UCSD-AML1 (cell line): Measurements from ENCODE around the gene HAP1.
"Not testable (repeated sequence)": the region's sequence is repeated elsewhere in the genome, so short reads cannot be mapped to it uniquely, and the experiment has no call there.

Experiments
- DNase-seq: peaks from one replicate; lab custom pipeline; 2025; ENCODE audit not compliant: unreplicated experiment; lab: John Stamatoyannopoulos, UW

The HAP1 gene

GRCh38 chr17:41725134-41725533 lies 9.3 kb downstream of the HAP1 start:
- DNase-seq = no peak

DNA sequence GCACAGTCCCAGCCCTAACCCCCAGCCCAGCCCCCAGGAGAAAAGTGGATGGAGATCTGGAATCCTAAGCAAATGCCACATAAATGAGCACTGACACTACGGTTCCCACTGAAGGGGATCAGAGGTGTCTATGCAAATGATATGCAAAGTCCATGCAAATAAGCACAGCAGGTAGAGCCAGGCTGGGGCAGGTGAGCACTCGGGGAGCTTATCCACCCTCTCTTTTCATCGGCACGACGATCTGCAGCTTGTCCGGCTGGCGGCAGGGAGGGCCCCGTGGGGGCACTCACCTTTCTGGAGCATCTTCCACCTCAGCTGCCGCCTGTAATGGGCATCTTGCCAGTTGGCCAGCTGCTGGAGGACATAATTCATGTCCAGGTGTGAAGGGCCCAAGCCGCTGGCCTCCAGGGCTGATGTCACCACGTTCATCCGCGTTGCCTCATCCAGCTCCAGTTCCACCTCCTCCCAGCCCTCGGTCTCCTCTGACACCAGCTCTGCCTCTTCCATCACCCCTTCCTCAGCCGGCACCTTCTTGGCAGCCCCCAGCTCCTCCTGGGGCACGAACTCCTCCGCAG lies 9.9 kb downstream of the HAP1 start:
- DNase-seq = no peak

DNA sequence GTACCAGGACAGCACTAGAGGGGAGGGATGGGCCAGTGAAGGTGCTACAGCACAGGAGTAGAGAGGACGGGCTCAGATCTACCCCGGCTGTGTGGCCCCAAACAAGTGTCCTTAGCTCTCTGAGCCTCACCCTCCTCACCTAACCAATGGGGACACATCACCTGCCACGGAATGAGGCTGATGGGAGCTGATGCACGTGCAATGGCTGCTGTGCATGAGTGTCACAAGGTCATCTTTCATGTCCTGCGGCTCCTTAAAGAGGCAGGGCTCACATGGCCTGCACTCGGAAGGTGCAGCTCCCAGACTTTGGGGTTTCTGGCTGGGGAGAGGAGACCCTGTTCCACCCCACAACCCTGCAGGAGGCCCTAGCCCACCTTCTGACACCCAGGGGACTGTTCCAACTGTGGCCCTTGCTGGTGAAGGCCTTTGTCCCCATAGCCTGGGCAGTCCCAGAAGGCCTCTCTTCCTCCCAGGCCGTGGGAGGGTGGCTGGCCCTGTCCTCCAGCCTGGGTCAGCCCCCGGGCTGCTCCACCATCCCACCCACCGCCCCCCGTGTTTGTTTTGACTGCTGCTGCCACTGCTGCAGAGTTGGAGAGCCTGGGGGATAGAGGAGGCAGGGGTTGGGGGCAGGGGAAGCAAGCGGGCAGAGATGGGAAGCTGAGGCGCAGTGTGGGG lies 10.5 kb downstream of the HAP1 start:
- no peak for DNase-seq

- DNase-seq = no peak
Observed at GRCh38 chr17:41722231-41722630, 12.2 kb downstream of the HAP1 start.

DNA sequence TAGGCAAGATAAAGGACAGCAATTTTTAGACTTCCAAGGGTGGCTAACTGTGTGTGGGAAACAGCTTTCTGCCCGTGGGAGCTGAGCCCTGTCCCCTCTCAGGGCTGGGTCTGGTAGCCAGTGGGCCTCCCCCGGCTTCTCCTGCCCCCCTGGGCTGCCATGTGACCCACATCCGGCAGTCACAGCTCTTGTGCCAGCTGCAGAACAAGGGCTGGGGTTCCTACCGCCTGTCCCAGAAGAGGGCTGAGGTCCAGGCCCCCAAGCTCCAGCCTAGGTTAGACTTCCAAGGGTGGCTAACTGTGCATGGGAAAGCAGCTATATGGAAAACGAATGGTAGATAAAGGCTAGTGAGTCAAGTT lies 16.2 kb downstream of the HAP1 start:
- no peak for DNase-seq

DNA sequence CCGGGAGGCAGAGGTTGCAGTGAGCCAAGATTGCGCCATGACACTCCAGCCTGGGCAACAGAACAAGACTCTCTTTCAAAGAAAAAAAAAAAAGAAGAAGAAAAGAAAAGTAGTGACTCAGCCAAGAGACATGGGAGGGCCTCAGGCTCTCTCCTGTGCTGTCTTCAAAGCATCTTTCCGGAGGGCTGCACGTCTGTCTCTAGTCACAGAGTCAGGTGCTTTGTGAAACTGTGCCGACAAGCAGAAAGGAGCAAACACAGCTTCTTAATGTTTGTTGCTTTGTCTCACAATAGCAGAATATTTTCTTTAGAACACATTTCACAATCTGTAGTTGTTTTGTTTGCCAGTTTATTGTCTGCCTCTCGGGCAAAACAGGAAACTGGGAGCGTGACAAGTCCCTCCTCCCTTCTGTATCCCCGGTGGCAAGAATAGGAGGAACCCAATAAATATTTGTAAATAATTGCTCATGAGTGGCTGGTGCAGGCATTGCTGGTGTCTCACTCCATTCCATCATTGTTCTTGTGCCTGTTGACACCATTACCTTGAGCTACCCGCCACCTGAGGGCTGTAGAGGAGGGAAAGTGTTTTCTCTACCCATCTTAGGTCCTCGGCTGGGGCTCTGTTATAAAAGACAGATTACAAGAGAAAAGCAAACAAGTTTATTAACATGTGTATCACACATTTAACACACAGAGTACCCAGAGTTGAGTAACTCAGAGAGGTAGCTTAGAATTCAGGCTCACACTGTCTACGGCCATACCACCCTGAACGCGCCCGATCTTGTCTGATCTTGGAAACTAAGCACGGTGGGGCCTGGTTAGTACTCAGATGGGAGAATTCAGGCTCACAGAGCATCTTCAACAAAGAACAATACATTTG lies 16.8 kb downstream of the HAP1 start:
- DNase-seq = no peak

DNA sequence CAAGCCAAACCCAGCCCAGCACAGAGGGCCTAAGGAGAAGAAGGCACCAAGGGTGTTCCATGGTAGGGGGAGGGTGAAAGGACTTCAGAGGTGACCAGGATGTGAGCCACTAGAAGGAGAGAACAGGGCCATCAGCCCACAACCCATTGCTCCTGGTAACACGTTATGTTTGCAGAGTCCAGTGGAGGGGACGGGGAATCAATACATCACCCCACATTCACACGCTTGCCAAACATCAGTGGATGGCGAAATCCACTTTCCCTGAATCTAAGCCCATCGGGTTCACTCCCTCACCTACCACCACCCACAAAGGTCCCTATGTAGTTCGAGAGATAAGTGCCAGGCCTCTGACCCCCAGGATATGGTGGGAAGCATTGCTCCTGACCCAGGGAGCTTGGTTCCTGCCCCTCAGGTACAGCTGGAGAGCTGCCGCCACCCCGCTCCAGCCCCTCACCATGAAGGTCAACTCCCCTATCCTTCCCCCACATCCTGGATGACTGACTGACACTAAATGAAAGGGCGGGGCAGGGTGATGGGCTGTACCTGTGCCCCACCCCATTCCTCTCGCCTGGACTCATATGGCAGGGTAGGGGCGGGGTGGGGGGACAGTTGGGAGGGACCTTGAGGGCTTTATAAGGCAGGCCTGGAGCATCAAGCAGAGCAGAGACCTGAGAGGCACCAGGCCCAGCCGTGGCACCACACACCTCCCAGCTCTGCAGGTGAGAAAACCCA lies 22.6 kb downstream of the HAP1 start, which contains the start of gene GAST:
GAST (plus strand) TSS at position 663 of the 732 bp plus-strand sequence. CDS start 3,106 bp downstream, outside the sequence.
- no peak for DNase-seq

GRCh38 chr17:41710472-41711090 lies 23.9 kb downstream of the HAP1 start:
- DNase-seq = no peak

- DNase-seq = no peak
Observed at GRCh38 chr17:41707803-41708669, 26.4 kb downstream of the HAP1 start.

DNA sequence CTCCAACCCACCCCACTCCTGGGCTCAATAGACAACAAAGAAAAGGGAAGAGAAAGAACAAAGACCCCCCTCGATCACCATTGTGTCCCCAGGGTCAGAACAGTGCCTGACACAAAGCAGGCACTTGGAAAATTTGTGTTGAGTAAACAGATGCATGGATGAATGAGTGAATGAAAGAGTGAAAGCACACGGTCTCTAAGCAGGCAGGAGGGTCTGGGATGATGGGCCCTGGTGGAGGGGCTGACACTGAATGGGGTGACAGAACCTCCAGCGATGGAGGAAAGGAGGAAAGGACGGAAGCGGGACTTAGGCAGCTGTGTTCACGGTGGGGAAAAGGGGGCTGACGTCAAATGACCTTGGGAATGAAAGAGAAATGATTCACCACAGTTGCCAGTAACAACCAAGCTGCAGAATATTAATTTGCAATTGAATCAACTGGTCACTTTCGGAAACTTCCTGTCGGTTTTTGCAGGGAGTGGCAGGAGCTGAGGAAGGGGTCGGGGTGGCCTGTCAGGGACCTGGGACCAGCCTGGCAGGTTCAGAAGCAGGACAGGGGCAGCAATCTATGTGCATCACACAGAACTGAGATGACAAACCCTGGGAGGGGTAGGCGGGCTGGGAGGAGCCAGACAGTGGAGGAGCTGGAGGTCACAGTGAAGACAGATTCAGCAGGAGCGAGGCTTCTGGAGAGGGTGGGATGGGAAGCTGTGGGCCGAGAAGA lies 29.0 kb downstream of the HAP1 start:
- DNase-seq = no peak

- no peak for DNase-seq
Observed at GRCh38 chr17:41702712-41703111, 31.7 kb downstream of the HAP1 start.

DNA sequence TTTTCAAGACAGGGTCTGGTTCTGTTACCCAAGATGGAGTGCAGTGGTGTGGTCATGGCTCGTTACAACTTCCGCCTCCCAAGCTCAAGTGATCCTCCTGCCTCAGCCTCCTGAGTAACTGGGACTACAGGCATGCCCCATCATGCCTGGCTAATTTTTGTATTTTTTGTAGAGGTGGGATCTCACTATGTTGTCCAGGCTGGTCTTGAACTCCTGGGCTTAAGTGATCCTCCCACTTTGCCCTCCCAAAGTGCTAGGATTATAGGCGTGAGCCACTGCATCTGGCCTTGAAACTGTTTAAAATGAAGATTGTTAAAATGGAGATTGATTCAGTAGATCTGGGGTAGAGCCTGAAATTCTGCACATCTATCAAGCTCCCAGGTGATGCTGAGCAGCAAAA lies 33.6 kb downstream of the HAP1 start:
- not testable (repeated sequence) for DNase-seq

- DNase-seq = no peak
Observed at GRCh38 chr17:41697122-41697962, 37.1 kb downstream of the HAP1 start.

DNA sequence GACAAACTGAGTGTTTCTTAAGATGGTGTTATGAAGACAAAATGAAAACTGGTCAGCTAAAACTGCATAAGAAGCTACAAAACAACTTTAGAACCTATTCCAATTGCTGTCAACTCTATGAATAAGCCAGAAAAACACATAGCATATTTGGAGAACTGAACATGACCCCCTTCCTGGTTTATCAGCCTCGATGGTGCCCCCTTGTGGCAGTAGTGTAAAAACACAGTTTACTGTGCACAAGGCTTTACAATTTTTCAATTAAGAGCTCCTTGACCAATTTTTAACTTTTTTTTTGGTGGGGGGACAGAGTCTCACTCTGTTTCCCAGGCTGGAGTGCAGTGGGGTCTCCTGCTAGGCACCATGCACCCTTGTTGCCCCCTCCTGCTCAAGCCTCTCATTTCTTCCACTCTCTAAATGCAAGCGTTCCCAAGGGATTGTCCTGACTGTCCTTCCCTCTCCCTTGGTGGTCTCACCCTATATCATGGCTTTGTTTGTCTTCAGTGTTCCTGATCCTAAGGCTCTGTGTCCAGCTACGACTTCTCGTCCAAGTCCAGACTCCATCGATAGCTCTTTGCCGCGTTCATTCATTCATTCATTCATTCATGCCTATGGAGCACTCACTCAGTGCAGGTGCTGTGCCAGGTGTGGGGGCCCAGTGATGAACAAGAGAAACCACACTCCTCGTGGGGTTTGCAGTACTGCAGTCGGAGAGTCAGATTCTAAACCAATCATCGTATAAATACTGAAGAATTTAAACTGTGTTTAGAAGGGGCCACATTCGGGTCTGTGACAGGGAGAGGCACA lies 38.3 kb downstream of the HAP1 start:
- no peak for DNase-seq

DNA sequence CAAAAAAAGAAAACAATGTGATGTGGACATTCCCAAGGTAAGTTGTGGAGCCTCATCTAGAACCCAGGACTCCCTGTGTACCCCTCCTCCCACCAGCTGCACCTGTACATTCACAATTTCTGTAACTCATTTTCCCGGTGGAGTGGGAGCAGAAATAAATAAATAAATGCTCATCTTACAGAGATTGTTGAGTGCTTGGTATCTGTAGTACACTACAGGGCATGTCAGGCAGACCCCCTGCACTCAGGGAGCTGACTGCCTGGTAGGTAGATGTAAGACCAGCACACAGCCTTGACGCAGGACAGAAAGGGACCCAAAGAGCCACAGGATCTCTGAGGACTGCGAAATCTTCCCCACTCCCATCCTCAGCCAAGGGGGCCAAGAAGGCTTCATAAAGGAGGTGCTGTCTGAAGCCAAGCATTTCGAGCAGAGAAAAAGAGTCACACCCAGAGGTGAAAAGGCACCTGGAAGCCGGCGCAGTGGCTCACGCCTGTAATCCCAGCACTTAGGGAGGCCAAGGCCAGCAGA lies 39.2 kb downstream of the HAP1 start:
- DNase-seq = no peak

DNA sequence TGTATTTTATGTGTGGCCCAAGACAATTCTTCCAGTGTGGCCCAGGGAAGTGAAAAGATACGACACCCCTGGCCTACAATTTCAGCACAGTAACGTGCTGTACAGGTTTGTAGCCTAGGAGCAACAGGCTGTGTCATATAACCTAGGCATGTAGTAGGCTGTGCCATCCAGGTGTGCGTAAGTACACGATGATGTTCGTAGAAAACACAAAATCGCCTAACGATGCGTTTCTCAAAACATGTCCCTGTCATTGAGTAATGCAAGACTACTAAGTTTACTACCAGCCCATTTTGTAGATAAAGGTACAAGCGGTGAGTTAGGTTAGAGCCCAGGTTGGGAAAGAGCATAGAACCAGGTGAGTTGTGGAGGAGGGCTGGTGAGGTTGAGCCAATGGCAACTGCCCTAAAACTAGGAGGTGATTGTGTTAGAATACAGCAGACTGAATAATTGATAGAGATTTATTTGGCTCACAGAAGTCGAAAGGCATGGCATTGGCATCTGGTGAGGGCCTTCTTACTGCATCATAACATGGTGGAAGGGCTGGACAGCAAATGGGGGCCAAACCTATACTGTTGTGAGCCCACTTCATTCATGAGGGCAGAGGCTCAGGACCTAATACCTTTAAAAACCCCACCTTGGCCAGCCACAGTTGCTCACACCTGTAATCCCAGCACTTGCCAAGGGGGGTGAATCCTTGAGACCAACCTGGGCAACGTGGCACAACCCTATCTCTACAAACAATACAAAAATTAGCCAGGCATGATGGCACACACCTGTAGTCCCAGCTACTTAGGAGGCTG lies 41.5 kb downstream of the HAP1 start:
- DNase-seq = no peak
